Fibroblast of the conjunctiva (primary cell): ENCODE data around the gene USH2A.
"Not testable (repeated sequence)": the region's sequence is repeated elsewhere in the genome, so short reads cannot be mapped to it uniquely, and the experiment has no call there.

Experiments used
- DNase-seq: peaks from one replicate; pipeline ENCODE4 v3.0.0-alpha.2; 2010; ENCODE audit warnings: low read depth

Gene USH2A

GRCh38 chr1:216410026-216410425 is 13.2 kb downstream of the USH2A start:
- DNase-seq: no peak

- DNase-seq: no peak
Measured at GRCh38 chr1:216390956-216391355, 32.3 kb downstream of the USH2A start.

DNA sequence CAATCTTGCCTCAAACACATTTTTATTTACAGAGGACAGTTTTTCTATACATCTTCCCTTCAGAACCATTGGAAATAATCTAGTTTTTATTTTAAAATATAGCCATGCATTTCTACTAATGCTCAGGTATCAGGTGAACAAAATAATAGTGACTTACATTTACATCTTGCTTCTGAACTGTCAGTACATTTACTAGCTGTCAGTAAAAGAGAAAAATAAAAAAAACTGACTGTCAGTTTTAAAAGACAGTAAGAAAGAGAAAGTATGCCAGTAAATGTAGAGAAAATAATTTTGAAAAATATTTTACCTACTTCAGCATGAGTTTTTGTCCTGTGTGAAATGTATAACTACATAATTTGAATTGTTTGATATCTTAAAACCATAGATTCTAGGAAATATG is 33.5 kb downstream of the USH2A start:
- no peak for DNase-seq

DNA sequence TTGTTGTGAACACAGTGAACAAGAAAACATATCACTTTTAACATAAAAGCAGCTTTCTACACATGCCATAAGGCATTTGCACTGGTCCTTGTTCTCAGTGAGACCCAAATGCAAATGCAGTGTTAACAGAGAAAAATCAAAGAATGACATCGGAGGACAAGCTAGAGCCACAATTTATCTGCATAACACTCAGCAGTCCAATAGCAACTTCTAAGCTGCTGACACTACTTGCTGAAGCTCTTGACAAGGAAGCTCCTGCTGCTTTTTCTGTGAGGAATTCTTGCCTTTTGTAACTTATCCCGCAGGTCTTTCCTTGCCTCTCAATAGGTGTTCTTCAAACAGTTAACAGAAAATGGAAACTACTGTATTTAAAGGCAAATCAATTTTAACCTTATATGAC is 34.7 kb downstream of the USH2A start:
- DNase-seq: no peak

GRCh38 chr1:216387782-216388181 is 35.5 kb downstream of the USH2A start:
- DNase-seq: no peak

DNA sequence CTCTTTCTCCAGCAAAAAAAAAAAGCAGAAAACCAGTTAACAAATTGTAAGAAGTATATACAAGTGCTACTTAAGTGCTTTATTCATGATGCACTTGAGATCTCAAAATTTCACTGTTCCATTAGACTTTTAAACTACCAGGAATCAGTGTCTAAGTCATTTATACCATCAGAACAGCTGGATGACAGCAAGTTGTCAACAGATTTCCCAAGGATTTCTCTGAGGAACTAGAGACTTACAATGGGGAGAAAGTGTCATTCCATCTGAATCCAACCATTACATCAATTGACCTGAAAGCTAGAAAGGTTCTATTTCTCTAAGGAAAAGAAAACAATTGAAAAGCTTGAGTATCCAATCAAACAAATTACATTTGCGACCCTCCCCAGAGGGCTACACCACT is 43.8 kb downstream of the USH2A start:
- no peak for DNase-seq

DNA sequence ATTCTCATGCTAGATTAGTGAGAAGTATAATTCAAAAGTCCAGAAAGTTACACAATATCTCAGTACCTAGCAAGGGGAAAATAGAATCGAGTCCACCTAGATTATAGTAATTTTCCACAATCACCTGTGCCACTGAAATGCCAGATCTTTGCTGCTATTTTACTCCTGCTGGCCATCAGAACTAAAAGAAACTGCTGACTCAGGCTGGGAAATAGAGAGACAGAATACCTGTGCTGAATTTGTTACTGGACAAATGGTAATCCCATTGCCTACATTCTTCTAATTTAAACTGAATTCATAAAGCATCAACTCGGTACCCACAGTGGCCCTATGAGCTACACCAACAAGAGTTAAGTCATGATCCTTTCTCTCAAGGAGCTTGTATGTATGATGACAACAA is 55.0 kb downstream of the USH2A start:
- no peak for DNase-seq

DNA sequence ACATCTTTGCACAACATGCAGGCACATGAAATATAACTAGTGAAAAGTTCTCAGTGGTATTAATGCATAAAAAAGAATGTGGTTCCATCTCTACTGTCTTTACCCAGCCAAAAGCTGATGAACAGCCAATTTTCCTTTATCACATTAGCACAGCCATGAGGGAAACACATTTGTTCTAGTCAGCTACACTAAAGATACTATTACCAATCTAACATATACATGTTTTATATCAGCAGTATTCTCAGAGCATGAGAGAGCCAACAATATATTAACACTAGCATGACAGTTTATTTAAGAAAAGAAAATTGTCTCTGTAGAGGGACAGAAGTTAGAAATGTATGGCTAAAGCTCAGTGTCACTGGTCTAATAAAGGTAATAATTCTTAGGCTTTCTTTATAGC is 56.3 kb downstream of the USH2A start:
- DNase-seq: no peak

GRCh38 chr1:216356945-216357344 is 66.3 kb downstream of the USH2A start:
- DNase-seq: no peak

DNA sequence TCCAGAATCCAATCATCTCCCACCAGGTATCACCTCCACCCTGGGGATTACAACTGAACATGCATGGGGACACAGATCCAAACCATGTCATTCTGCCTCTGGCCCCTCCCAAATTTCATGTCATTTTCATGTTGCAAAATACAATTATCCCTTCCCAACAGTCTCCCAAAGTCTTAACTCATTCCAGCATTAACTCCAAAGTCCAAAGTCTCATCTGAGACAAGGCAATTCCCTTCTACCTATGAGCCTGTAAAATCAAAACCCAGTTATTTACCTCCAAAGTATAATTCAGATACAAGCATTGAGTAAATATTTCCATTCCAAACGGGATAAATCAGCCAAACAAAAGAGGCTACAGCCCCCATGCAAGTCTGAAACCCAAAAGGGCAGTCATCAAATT is 73.1 kb downstream of the USH2A start:
- DNase-seq: no peak

DNA sequence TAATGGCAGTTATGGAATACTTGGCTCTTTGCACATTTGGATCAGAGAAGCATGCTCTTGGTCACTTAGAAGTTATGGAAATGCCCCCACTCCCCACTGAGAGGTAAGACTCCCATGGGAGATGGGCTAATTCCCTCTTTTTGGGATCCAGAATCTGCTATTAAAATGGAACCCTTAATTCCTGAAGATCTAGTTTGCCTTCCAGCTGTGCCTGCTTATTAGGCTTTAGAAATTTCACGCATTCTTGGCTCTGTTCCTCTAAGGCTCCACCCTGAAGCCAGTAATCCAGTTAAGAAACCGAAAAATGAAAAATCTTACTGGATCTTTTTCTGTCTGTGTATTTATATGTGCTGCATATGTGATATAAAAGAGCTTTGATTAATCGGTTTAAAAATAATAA is 76.7 kb downstream of the USH2A start:
- no peak for DNase-seq

DNA sequence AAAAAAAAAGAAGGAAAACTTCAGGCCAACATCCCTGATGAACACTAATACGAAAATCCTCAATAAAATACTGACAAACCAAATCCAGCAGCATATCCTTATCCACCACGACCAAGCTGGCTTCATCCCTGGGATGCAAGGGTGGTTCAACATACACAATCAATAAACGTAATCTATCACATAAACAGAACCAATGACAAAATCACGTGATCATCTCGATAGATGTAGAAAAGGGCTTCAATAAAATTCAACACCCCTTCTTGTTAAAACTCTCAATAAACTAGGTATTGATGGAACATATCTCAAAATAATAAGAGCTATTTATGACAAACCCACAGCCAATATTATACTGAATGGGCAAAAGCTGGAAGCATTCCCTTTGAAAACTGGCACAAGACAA is 82.7 kb downstream of the USH2A start:
- not testable (repeated sequence) for DNase-seq

GRCh38 chr1:216332462-216332861 is 90.8 kb downstream of the USH2A start:
- no peak for DNase-seq

DNA sequence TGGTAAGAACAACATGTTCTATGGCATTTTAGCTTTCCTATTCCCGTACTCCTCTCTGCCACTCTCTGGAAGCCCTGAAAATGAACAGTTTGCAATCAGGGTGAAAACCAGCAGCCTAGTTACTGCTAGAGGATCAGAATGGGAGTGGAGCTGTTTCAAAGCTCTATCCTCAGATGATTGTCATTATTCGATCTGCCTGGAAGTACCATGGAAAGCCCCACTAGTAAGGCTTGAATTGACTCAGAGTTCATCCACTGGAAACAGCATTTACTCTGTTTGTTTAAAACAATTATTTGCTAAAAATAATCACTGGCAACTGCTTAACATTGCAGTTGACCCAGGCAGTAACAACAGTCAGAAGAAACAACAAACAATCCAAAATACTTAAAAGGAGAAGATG is 91.2 kb downstream of the USH2A start:
- no peak for DNase-seq

DNA sequence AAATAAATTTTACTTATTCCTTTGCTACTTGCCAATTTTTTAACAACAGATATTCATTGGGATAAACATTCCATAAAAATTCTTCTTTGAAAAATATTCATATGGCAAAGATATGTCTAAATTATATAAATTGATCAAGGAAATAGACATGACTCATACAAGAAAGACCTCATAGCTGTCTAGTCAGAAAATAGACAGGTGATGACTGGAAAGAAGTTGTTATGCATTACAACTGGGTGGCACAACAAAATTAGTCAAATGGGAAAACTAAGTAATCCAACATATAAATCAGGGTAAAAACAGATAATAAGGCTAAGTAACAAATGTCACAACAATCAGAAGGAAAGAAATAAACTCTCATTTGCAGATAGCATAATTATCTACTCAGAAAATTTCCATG is 92.0 kb downstream of the USH2A start:
- no peak for DNase-seq

DNA sequence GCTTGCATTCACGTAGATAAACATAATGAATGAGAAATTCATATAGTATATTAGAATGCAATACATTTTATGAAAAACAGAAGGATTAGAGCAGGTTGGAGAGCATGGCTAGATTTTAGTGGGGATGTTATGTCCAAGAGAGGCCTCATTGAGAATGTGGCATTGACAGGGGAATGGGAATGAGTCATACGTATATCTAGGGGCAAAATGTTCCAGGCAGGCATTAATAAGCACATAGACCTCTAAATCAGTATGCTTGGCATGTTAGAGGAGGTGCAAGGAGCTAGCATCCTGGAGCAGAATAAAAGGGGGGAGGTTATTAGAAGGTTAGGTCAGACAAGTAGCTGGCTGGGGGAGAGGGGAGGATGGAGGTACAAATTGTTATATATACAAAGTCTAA is 93.0 kb downstream of the USH2A start:
- no peak for DNase-seq

GRCh38 chr1:216325946-216326345 is 97.3 kb downstream of the USH2A start:
- no peak for DNase-seq

GRCh38 chr1:216325336-216325735 is 97.9 kb downstream of the USH2A start:
- no peak for DNase-seq

DNA sequence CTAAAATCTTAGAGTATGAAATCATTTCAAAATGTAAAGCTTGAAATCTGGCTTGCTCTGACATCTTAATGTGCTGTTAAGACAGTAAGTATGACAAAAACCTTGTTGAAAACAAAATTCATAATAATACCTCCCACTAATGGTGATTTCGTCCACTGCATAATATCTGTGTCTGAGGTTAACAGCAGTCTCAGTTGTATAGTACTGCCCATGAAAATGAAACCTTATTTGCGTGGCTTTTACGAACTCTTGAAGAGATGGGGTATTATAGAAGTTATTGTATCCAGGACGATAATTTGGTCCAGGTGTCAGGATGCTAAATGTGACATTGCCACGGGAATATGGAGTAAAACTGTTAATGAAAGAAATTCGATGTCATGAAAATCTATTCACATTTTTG is 99.9 kb downstream of the USH2A start:
- DNase-seq: no peak

DNA sequence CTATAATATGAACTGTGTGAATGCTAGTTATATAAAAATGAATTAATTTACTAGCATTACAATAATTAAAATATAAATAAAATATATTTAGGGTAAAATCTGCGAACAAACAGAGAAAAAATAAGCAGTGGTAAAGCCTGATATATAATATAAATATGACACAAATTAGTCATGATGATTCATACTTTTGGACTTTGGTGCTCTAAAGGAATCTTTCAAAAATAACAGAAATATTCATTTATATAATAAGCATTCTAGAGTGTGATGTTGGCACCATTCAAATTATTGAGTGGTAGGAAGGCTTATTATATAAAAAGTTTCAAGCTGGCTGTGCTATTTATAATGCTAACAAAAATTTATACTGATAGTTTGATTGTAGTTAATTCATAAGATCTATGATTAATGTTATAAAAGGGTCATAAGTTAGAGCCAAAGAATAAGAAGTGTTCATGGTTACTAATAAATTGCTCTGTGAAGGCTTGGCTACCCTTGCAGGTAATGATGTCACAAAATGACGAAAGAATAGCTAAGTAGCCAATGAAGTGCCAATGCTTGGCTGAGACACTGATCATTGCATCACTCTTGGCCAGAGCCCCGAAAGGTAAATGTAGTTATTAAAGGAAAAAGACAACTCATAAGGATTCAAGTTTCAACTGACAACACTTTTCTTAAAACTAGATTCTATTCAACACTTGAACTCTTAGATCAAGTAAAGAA is 108.7 kb downstream of the USH2A start:
- DNase-seq: no peak

- DNase-seq: peak; percentile 60
Measured at GRCh38 chr1:216310776-216311175, 112.5 kb downstream of the USH2A start.

GRCh38 chr1:216306830-216307229 is 116.4 kb downstream of the USH2A start:
- no peak for DNase-seq

DNA sequence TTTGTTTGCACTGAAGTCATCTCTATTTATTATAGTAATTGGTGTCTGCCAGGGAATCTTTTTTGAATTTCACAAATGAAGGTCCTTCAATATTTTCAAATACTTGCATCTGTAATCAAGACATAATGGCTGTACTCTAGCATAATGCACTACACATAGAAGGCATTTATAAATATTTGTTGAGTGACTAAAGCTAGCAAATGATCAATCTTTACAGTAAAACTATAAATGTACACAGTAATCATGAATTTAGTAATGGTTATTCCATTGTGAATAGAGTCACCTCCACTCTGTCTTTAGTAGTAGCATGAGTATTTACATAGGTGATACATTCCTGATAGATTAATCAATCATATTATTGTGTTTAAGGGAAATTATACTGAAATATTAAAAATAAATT is 119.6 kb downstream of the USH2A start:
- no peak for DNase-seq

DNA sequence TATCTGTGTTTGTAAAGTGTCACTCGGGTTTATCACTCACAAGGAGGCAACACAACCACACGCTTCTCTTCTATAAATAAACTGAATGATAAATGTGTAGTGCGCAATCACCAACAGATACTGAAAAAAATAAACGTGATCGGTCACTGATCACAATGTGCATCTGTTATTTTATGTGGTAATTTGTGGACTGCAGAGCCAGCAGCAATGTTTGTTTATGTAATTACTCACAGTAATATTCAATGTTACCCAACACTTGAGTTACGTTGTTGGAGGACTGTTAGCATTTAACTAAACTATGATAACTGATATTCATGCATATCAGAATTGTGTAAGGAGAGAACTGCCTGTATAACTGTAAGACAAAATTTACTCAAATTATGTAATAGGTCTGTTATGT is 129.6 kb downstream of the USH2A start:
- DNase-seq: no peak

GRCh38 chr1:216290074-216290473 is 133.2 kb downstream of the USH2A start:
- no peak for DNase-seq
